ENCODE measurements around the gene PGAM5. TPM values are rescaled to one million over a fixed set of nuclear protein-coding genes. Genes with fewer than 3 reads are reported as not detected.

Gene PGAM5
- polyA plus RNA-seq, 1 donor from 2014 or later = 32.5 TPM

GRCh38 chr12:132726386-132726785 lies 15.7 kb downstream of the PGAM5 start:
- Histone ChIP-seq H3K4me2 (ENCODE audit: low read length) (no peak overlapping the region), H3F3A (ENCODE audit: insufficient read depth, low read length, poor library complexity, severe bottlenecking) (no peaks in the 10 kb centered on the region), H3K36me3 (ENCODE audit: insufficient read depth, low read length) (no peaks in the 10 kb centered on the region), H4K20me1 (ENCODE audit: insufficient read depth) (no peaks in the 10 kb centered on the region), H3K9me2 (ENCODE audit: insufficient read depth, low read length) (no peaks in the 10 kb centered on the region), H2AFZ (ENCODE audit: low read depth, low read length) (no peak overlapping the region), H3K4me3 (ENCODE audit: low read length) (no peak overlapping the region), H3K27me3 (ENCODE audit: insufficient read depth, low read depth, low read length) (no peaks in the 10 kb centered on the region), H3K27ac (ENCODE audit: low read length) (no peak overlapping the region), H3K9ac (ENCODE audit: low read length) (no peak overlapping the region), H3K9me3 (ENCODE audit: low read length) (no peaks in the 10 kb centered on the region), H3K79me2 (replicated peaks; ENCODE audit: insufficient read depth, low read length) (no peaks in the 10 kb centered on the region)
- TF ChIP-seq POLR2AphosphoS5 (IDR thresholded peaks at IDR 0.05) = no peak
- no peak for TF ChIP-seq EZH2 (IDR thresholded peaks at IDR 0.05; ENCODE audit: borderline replicate concordance, insufficient read depth, low read length, poor library complexity, severe bottlenecking)
- no peak for TF ChIP-seq SMC3 (conservative IDR thresholded peaks at IDR 0.05; ENCODE audit: poor library complexity)
- no peak for TF ChIP-seq MXI1 (conservative IDR thresholded peaks at IDR 0.05; ENCODE audit: poor library complexity, severe bottlenecking)
- TF ChIP-seq CTCF (IDR thresholded peaks at IDR 0.05; ENCODE audit: poor library complexity, severe bottlenecking) = no peak
- no peak for TF ChIP-seq REST (IDR thresholded peaks at IDR 0.05; ENCODE audit: borderline replicate concordance)

GRCh38 chr12:132727091-132727794 lies 16.6 kb downstream of the PGAM5 start:
- H2AFZ ChIP-seq (ENCODE audit: low read depth, low read length) = no peak overlapping the region
- H3K9ac ChIP-seq (ENCODE audit: low read length) = no peak overlapping the region
- no peak overlapping the region for H3K4me2 ChIP-seq (ENCODE audit: low read length)
- H4K20me1 ChIP-seq (ENCODE audit: insufficient read depth) = no peaks in the 10 kb centered on the region
- no peaks in the 10 kb centered on the region for H3K36me3 ChIP-seq (ENCODE audit: insufficient read depth, low read length)
- no peak overlapping the region for H3K4me3 ChIP-seq (ENCODE audit: low read length)
- H3K27me3 ChIP-seq (ENCODE audit: insufficient read depth, low read depth, low read length) = no peaks in the 10 kb centered on the region
- no peaks in the 10 kb centered on the region for H3K9me3 ChIP-seq (ENCODE audit: low read length)
- no peaks in the 10 kb centered on the region for H3K9me2 ChIP-seq (ENCODE audit: insufficient read depth, low read length)
- H3K79me2 ChIP-seq (replicated peaks; ENCODE audit: insufficient read depth, low read length) = no peaks in the 10 kb centered on the region
- TF ChIP-seq CTCF (IDR thresholded peaks at IDR 0.05; ENCODE audit: poor library complexity, severe bottlenecking) (no peak), EZH2 (IDR thresholded peaks at IDR 0.05; ENCODE audit: borderline replicate concordance, insufficient read depth, low read length, poor library complexity, severe bottlenecking) (no peak), REST (IDR thresholded peaks at IDR 0.05; ENCODE audit: borderline replicate concordance) (no peak), EP300 (conservative IDR thresholded peaks at IDR 0.05; ENCODE audit: poor library complexity, severe bottlenecking) (no peak), MXI1 (conservative IDR thresholded peaks at IDR 0.05; ENCODE audit: poor library complexity, severe bottlenecking) (no peak), POLR2AphosphoS5 (IDR thresholded peaks at IDR 0.05) (no peak), TAF1 (IDR thresholded peaks at IDR 0.05; ENCODE audit: low read depth) (no peak), RAD21 (conservative IDR thresholded peaks at IDR 0.05) (no peak), SMC3 (conservative IDR thresholded peaks at IDR 0.05; ENCODE audit: poor library complexity) (no peak)
- no peak overlapping the region for H3K27ac ChIP-seq (ENCODE audit: low read length)
- H3F3A ChIP-seq (ENCODE audit: insufficient read depth, low read length, poor library complexity, severe bottlenecking) = no peaks in the 10 kb centered on the region
